Tibial artery (tissue), 4 donors: ENCODE results near the gene SHROOM3.

Source experiments
- DNase-seq, 2 donors: peaks; one replicate each; pipeline ENCODE4 v3.0.0-alpha.2; 2019
- H3K27ac ChIP-seq, 2 donors: fragments of 200-600 bp; sonication (generic) in 1 of 2; 1 replicate in 1 of 2; 2 replicates in 1 of 2; pipeline ENCODE4 v1.5.1; 2018 to 2019; ENCODE audit warnings: mild to moderate bottlenecking in 1 of 2
- H3K27me3 ChIP-seq, 2 donors: fragments of 200-600 bp; sonication (generic) in 1 of 2; one replicate each; pipeline versions ENCODE4 v1.5.1 to v1.6.0; 2016 to 2019
- H3K36me3 ChIP-seq, 3 donors: fragments of 200-600 bp; sonication (generic) in 2 of 3; one replicate each; pipeline ENCODE4 v1.5.1; 2016 to 2019; ENCODE audit warnings: mild to moderate bottlenecking in 2 of 3
- H3K4me1 ChIP-seq, 4 donors: fragments of 200-600 bp; sonication (generic) in 2 of 4; 1 replicate in 3 of 4; 2 replicates in 1 of 4; pipeline ENCODE4 v1.5.1; 2016 to 2019
- H3K4me3 ChIP-seq, 2 donors: fragments of 200-600 bp; sonication (generic) in 1 of 2; 1 replicate in 1 of 2; 2 replicates in 1 of 2; pipeline ENCODE4 v1.5.1; 2018 to 2019; ENCODE audit warnings: mild to moderate bottlenecking in 2 of 2
- H3K9me3 ChIP-seq, 3 donors: fragments of 200-600 bp; sonication (generic) in 1 of 3; one replicate each; pipeline ENCODE4 v1.5.1; 2016 to 2019
- intact Hi-C: fragments of 100-400 bp; cut with DNase I; formaldehyde crosslinking; loops from one replicate; pipeline ENCODE4 v1.15.0; 2023; ENCODE audit warnings: low total_unique reads
- TF ChIP-seq, protein P1 (sequence below), 2 experiments: fragments of 200-600 bp in 1 of 2; fragments of 450-650 bp in 1 of 2; IDR thresholded peaks; one replicate each; pipeline ENCODE4 v1.5.1; 2017 to 2019; ENCODE audit warnings: antibody characterized with exemption in 2 of 2, mild to moderate bottlenecking in 1 of 2, moderate library complexity in 1 of 2

SHROOM3 gene

DNA sequence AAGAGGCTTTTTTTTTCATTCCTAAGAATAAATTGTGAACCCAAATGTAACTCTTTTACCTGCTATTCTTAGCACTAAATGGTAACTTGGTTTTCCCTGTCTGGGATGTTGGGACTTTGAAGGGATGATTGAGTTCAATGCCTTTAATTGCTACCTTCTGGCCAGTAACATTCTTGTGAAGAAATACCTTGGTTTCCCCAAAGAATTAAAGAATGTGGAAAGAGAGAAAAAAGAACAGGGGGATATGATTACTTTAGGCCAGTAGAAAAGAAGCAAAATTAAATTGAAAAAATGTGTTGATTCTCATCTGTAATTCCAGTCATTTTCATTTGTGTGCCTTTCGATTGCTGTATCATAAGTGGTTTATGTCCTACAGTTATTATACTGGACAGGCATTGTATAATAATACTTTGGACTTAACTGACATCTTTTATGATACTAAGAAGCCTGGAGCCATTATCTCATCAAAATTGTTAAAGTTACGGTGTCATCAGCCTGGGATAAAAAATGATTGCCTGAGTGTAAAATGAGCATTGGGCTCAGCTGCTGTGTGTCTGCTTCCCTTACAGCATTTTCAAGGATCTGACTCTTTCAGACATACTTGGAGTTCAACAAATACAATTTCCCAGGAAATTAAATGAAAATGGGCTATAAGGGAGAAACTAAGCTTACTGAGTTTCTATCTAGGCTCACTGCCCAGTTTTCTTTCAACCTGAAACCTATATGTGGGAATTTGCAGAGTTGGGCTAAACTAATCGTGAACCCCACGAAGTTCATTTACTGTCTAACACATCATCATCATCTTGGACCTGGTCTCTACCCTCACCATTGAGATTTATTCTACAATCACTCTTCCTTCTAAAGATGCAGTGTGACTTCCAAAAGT lies 146.3 kb downstream of the SHROOM3 start:
- no peak overlapping the region for H3K27ac ChIP-seq
- H3K36me3 ChIP-seq: no peaks in the 10 kb centered on the region
- H3K9me3 ChIP-seq: no peaks in the 10 kb centered on the region
- DNase-seq: no peak
- no peak overlapping the region for H3K4me3 ChIP-seq
- intact Hi-C loops: no loop called here
- H3K27me3 ChIP-seq: no peaks in the 10 kb centered on the region
- TF ChIP-seq, protein P1, sequence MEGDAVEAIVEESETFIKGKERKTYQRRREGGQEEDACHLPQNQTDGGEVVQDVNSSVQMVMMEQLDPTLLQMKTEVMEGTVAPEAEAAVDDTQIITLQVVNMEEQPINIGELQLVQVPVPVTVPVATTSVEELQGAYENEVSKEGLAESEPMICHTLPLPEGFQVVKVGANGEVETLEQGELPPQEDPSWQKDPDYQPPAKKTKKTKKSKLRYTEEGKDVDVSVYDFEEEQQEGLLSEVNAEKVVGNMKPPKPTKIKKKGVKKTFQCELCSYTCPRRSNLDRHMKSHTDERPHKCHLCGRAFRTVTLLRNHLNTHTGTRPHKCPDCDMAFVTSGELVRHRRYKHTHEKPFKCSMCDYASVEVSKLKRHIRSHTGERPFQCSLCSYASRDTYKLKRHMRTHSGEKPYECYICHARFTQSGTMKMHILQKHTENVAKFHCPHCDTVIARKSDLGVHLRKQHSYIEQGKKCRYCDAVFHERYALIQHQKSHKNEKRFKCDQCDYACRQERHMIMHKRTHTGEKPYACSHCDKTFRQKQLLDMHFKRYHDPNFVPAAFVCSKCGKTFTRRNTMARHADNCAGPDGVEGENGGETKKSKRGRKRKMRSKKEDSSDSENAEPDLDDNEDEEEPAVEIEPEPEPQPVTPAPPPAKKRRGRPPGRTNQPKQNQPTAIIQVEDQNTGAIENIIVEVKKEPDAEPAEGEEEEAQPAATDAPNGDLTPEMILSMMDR (IDR thresholded peaks at IDR 0.05): no peak
- H3K4me1 ChIP-seq: peaks cover 0 to 18% (median 6%) of the 10 kb centered on the region in 4 donors

DNA sequence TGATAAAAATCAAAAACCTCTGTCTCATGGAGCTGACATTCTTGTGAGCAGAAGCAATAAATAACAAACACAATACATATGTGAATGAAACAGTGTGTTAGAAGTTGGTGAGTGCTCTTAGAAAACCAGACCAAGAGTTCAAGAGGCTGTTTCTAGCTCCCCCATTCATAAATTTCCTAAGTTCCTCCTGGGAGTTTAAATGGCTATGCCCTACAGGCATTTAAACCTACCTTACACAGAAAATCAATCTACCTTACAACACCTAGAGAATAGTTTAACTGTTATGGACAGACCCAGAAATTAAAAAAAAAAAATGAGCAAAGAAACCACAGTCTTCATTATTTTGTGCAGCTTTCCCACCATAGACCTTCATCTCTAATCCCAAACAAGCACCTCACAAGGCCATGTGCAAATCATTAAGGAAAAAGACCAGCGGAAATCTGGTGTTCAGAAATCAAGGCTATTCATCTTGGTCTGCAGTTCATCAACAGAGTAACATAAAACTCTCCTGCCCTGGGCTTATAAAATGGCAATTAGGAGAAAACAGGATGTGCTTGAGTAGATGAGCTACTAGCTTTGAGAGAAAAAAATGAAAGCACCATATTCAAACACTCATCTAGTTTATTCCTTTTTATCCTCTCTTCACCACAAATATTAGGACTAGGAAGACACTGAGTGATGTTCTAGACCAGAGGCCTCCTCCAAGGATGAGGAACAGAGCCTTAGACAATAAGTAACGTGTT lies 147.2 kb downstream of the SHROOM3 start:
- no peak for DNase-seq
- intact Hi-C loops: no loop called here
- H3K27ac ChIP-seq: no peak overlapping the region
- no peak overlapping the region for H3K4me3 ChIP-seq
- H3K27me3 ChIP-seq: no peaks in the 10 kb centered on the region
- peaks cover 0 to 21% (median 6%) of the 10 kb centered on the region in 4 donors for H3K4me1 ChIP-seq
- H3K9me3 ChIP-seq: no peaks in the 10 kb centered on the region
- H3K36me3 ChIP-seq: no peaks in the 10 kb centered on the region
- TF ChIP-seq, protein P1 (IDR thresholded peaks at IDR 0.05): no peak

DNA sequence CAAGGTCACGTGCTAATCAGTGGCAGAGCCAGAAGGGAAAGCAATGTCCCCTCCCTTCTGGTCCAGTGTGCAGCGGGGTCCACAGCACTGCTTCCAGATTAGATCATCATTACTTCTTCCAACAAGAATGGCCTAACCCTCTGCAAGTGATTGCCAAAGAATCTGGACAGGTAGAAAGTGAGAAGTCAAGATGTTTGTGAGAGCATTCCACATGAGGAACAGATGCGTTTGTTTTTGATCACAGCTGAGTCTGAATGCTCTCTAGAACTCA lies 147.7 kb downstream of the SHROOM3 start:
- intact Hi-C loops: no loop called here
- Histone ChIP-seq H3K9me3 (no peaks in the 10 kb centered on the region), H3K4me3 (no peak overlapping the region), H3K36me3 (no peaks in the 10 kb centered on the region), H3K27me3 (no peaks in the 10 kb centered on the region), H3K27ac (no peak overlapping the region), H3K4me1 (peaks cover 0 to 26% (median 6%) of the 10 kb centered on the region in 4 donors)
- TF ChIP-seq, protein P1 (IDR thresholded peaks at IDR 0.05): no peak
- DNase-seq: no peak

DNA sequence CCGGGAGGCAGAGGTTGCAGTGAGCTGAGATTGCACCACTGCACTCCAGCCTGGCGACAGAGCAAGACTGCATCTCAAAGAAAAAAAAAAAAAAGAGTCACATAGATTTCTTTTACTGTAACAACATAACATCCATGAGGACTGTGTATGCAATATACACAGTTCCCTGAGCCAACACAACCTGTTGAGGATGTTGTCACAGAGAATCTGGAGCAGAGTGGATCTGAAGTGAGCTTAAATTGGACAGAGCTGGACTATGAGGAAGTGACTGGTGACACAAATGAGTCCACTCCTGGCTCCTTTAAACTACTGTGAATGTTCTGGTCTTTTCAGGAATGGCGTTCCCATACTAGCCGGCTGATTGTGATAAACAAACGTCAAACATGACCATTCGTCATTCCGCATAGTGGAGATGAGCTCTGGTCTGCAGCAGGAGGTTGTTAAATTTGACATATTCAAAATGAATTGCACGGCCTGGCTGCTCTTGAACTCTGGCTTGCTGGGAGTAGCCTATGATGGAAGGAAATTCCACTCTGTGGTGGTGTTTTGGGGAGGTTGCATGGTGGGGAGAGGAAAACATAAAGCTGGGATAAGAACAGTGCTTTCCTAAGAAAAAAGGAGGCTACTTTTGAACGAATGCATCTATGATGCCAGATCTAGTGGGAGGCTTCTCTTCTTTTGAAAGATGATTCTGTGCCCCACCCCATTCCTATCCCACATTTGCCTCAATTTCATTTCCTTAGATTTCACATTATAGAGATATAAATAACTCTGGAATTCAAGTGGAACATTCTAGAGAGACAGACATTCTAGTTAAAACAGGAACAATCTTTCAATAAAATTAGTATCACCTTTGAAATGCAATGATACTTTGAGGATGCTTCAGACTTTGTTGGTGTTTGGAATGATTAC lies 149.5 kb downstream of the SHROOM3 start:
- H3K27me3 ChIP-seq: no peaks in the 10 kb centered on the region
- TF ChIP-seq, protein P1 (IDR thresholded peaks at IDR 0.05): no peak
- H3K4me3 ChIP-seq: no peak overlapping the region
- H3K9me3 ChIP-seq: no peaks in the 10 kb centered on the region
- peak overlapping the region; percentile 87 to 88 for H3K27ac ChIP-seq
- no peaks in the 10 kb centered on the region for H3K36me3 ChIP-seq
- no peak for DNase-seq
- intact Hi-C loops: no loop called here
- H3K4me1 ChIP-seq: peaks cover 0 to 43% (median 16%) of the 10 kb centered on the region in 4 donors

DNA sequence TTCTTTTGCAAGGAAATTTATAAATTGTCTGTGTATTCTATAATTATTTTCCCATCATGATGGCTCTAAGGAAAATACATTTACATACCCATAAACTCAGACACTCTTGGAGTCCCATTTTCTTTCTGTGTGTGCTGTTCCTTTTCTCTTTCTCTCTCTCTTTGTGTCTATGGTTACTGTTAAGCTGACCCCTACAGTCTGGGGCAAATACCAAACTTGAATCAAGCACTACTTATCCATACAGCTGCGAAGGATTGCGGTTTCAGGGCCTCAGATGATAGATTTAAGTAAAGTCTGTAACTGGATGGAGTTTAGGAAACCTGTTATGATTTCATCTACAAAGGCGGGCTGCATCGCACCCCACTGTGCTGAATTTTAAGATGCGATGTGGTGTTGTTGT lies 150.2 kb downstream of the SHROOM3 start:
- H3K27ac ChIP-seq: peak overlapping the region; percentile 87 to 88
- intact Hi-C loops: no loop called here
- TF ChIP-seq, protein P1 (IDR thresholded peaks at IDR 0.05): no peak
- H3K36me3 ChIP-seq: no peaks in the 10 kb centered on the region
- peaks cover 0 to 51% (median 21%) of the 10 kb centered on the region in 4 donors for H3K4me1 ChIP-seq
- H3K9me3 ChIP-seq: no peaks in the 10 kb centered on the region
- H3K4me3 ChIP-seq: peak overlapping the region; percentile 52 to 59
- DNase-seq: no peak
- no peaks in the 10 kb centered on the region for H3K27me3 ChIP-seq
